DOHH2 (cell line): Measurements from ENCODE around the gene SIGLEC12.

ENCODE experiments used
- CTCF ChIP-seq: fragments of 200-600 bp; sonication (generic); IDR thresholded peaks from one replicate; pipeline ENCODE4 v1.5.1; 2014; ENCODE audit warnings: antibody characterized with exemption, mild to moderate bottlenecking, low read depth, low read length; ENCODE audit not compliant: poor library complexity, severe bottlenecking
- EZH2phosphoT487 ChIP-seq: fragments of 200-600 bp; sonication (generic); IDR thresholded peaks from 2 replicates; pipeline ENCODE4 v1.6.1; 2017; ENCODE audit warnings: borderline replicate concordance, mild to moderate bottlenecking, antibody characterized with exemption, low read length, moderate library complexity, mixed read lengths

DNA sequence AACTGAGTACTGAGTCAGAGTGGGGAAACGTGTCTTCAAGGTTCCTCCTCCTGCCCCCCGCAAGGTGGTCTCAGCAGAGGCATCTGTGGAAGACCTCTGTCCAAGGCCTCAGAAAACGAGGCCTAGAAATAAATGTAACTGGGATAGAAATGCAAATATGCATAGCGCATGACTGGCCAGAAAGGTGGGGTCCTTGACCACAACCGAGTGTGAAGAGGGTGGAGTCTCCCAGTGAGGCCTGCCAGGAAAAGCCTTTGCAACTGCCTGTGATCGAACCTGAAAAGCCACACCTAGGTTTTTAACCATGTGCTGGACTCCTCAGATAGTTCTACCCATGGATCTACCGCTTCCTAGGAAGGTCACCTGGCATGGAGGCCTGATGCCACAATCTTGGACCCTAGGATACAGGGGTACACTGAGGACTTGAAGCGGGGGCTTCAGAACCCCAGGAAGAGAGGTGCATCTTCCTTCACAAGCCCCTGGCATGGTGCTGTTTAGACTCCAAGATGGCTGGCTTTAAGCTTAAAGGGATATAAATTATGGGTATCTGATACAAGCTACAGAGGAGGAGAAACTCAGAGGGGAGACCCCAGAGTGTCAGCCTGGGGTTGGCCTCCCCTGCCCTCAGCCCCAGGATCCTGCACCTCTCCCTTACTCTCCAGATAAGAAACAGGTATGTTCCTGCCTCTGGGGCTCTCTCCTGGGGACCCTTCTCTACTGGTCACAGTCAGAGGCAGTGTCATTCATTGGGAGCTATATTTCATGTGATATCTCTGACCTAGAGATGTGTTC lies 48.1 kb upstream of the SIGLEC12 start:
- no peak for TF ChIP-seq CTCF
- no peak for TF ChIP-seq EZH2phosphoT487
